Body of pancreas (tissue), 4 donors: ENCODE measurements around the gene SLC9A9. TPM values are rescaled to one million over a fixed set of nuclear protein-coding genes. Genes with fewer than 3 reads are reported as not detected.
"Not testable (repeated sequence)": the region's sequence is repeated elsewhere in the genome, so short reads cannot be mapped to it uniquely, and the experiment has no call there.

Experiments used
- ATAC-seq: fragments of 150-250 bp; one replicate; pipeline ENCODE4 v1.9.1; 2016
- DNase-seq, 4 donors: peaks; one replicate each; pipeline ENCODE4 v3.0.0-alpha.2; 2019
- H3K27ac ChIP-seq, 4 donors: fragments of 200-600 bp; sonication (generic); 1 replicate in 3 of 4; 2 replicates in 1 of 4; pipeline versions ENCODE4 v1.5.1 to v1.6.1; 2016 to 2019; ENCODE audit warnings: mild to moderate bottlenecking in 1 of 4, mixed read lengths in 1 of 4, moderate library complexity in 1 of 4
- H3K27me3 ChIP-seq, 2 donors: fragments of 200-600 bp; sonication (generic); one replicate each; pipeline ENCODE4 v1.6.0; 2016; ENCODE audit warnings: mild to moderate bottlenecking in 1 of 2
- H3K36me3 ChIP-seq, 2 donors: fragments of 200-600 bp; sonication (generic); replicated peaks in 1 of 2; 2 replicates each; pipeline ENCODE4 v1.5.1; 2016; ENCODE audit warnings: low read depth in 2 of 2; ENCODE audit not compliant: insufficient read depth in 1 of 2
- H3K4me1 ChIP-seq: fragments of 200-600 bp; sonication (generic); one replicate; pipeline ENCODE4 v1.6.0; 2016
- H3K4me3 ChIP-seq, 2 donors: fragments of 200-600 bp; sonication (generic); 1 replicate in 1 of 2; 2 replicates in 1 of 2; pipeline ENCODE4 v1.5.1; 2016 to 2019
- H3K9me3 ChIP-seq, 3 donors: fragments of 200-600 bp; sonication (generic); 1 replicate in 2 of 3; 2 replicates in 1 of 3; pipeline ENCODE4 v1.5.1; 2016
- POLR2A ChIP-seq, 3 donors: fragments of 450-650 bp; IDR thresholded peaks; one replicate each; pipeline ENCODE4 v1.6.1; 2016; ENCODE audit warnings: antibody characterized with exemption in 3 of 3, mild to moderate bottlenecking in 2 of 3
- WGBS, 2 donors: methylation state at CpG; one replicate each; pipeline ENCODE4 v1.1.5; 2017; 5-methylcytosine and 5-hydroxymethylcytosine counted together
- intact Hi-C: fragments of 100-400 bp; cut with DNase I; formaldehyde crosslinking; loops from one replicate; pipeline ENCODE4 v1.15.1; 2023
- total RNA-seq, 2 donors: library from RNA; depleted of rRNA; stranded (reverse); fragments of >200 nt; gene quantifications; one replicate each; pipeline ENCODE4 v1.1.0, GENCODE V29; 2016
- TF ChIP-seq, protein P1 (sequence below), 7 experiments: fragments of 450-650 bp in 4 of 7; fragments of 200-600 bp in 3 of 7; sonication (generic) in 3 of 7; IDR thresholded peaks; one replicate each; pipeline ENCODE4 v1.5.1; 2016 to 2019; ENCODE audit warnings: antibody characterized with exemption in 7 of 7

Gene SLC9A9
- total RNA-seq, 2 donors from 2014 or later: 1.6 to 2.3 TPM

- H3K27ac ChIP-seq: no peak overlapping the region
- TF ChIP-seq, protein P1, sequence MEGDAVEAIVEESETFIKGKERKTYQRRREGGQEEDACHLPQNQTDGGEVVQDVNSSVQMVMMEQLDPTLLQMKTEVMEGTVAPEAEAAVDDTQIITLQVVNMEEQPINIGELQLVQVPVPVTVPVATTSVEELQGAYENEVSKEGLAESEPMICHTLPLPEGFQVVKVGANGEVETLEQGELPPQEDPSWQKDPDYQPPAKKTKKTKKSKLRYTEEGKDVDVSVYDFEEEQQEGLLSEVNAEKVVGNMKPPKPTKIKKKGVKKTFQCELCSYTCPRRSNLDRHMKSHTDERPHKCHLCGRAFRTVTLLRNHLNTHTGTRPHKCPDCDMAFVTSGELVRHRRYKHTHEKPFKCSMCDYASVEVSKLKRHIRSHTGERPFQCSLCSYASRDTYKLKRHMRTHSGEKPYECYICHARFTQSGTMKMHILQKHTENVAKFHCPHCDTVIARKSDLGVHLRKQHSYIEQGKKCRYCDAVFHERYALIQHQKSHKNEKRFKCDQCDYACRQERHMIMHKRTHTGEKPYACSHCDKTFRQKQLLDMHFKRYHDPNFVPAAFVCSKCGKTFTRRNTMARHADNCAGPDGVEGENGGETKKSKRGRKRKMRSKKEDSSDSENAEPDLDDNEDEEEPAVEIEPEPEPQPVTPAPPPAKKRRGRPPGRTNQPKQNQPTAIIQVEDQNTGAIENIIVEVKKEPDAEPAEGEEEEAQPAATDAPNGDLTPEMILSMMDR (IDR thresholded peaks at IDR 0.05): no peak
- no peak for TF ChIP-seq POLR2A (IDR thresholded peaks at IDR 0.05)
- 58 to 93% methylated on average over 2 of the region's 2 CpGs for WGBS, 2 donors
- H3K4me3 ChIP-seq: no peak overlapping the region
- H3K9me3 ChIP-seq: no peaks in the 10 kb centered on the region
- H3K4me1 ChIP-seq: no peaks in the 10 kb centered on the region
- no peaks in the 10 kb centered on the region for H3K36me3 ChIP-seq
- no peaks in the 10 kb centered on the region for H3K27me3 ChIP-seq
- no peak for DNase-seq
- ATAC-seq: no peak
- intact Hi-C loops: no loop called here
Observed at GRCh38 chr3:143810953-143811265, 37.4 kb downstream of the SLC9A9 start.

GRCh38 chr3:143810166-143810952 lies 37.9 kb downstream of the SLC9A9 start:
- ATAC-seq: no peak
- H3K4me1 ChIP-seq: no peaks in the 10 kb centered on the region

DNA sequence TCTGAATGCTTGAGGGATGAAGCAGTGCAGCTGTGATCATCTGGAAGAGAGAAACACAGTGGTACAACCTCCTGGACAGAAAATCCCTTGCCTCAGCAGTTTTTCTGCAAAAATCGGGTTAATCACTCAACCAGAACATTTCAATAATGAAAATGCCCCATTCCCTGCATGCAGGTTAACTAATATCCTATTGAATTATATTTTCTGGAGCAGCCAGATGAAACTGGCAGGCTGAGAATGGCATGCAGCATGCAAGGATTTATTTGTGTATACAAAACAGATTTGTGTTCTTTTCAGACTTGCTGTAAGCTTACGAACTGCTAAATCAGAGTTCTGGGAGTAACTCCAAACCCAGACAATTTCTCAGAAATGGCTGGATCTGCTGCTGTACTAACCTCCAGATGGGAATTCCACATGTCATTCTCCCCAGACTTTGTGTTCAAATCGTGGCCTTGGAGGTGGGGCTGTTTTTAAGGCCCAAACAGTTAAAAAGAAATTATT lies 39.1 kb downstream of the SLC9A9 start:
- Histone ChIP-seq H3K36me3 (no peaks in the 10 kb centered on the region), H3K4me1 (no peaks in the 10 kb centered on the region), H3K27ac (no peak overlapping the region), H3K9me3 (no peaks in the 10 kb centered on the region), H3K4me3 (no peak overlapping the region), H3K27me3 (no peaks in the 10 kb centered on the region)
- ATAC-seq: no peak
- intact Hi-C loops: no loop called here
- TF ChIP-seq, protein P1 (IDR thresholded peaks at IDR 0.05): no peak
- TF ChIP-seq POLR2A (IDR thresholded peaks at IDR 0.05): no peak
- no peak for DNase-seq
- 37 to 41% methylated on average over 3 of the region's 3 CpGs for WGBS, 2 donors

More at GRCh38 chr3:143810166-143810952, 37.9 kb downstream of the SLC9A9 start:
- WGBS, 2 donors: 63 to 82% methylated on average over 2 of the region's 2 CpGs
- TF ChIP-seq, protein P1 (IDR thresholded peaks at IDR 0.05): no peak
- TF ChIP-seq POLR2A (IDR thresholded peaks at IDR 0.05): no peak
- Histone ChIP-seq H3K9me3 (no peaks in the 10 kb centered on the region), H3K27me3 (no peaks in the 10 kb centered on the region), H3K4me3 (no peak overlapping the region), H3K27ac (no peak overlapping the region), H3K36me3 (no peaks in the 10 kb centered on the region)
- no peak for DNase-seq
- intact Hi-C loops: no loop called here

GRCh38 chr3:143808030-143808429 lies 40.2 kb downstream of the SLC9A9 start:
- Histone ChIP-seq H3K4me3 (no peak overlapping the region), H3K9me3 (no peaks in the 10 kb centered on the region), H3K4me1 (no peaks in the 10 kb centered on the region), H3K36me3 (no peaks in the 10 kb centered on the region), H3K27me3 (no peaks in the 10 kb centered on the region), H3K27ac (no peak overlapping the region)
- WGBS, 2 donors: 42 to 48% methylated on average over 2 of the region's 2 CpGs
- DNase-seq (no peak), ATAC-seq (no peak)
- intact Hi-C loops: no loop called here
- TF ChIP-seq, protein P1 (IDR thresholded peaks at IDR 0.05): no peak
- no peak for TF ChIP-seq POLR2A (IDR thresholded peaks at IDR 0.05)

- Histone ChIP-seq H3K27ac (no peak overlapping the region), H3K4me1 (no peaks in the 10 kb centered on the region), H3K9me3 (no peaks in the 10 kb centered on the region), H3K36me3 (no peaks in the 10 kb centered on the region), H3K4me3 (no peak overlapping the region), H3K27me3 (no peaks in the 10 kb centered on the region)
- intact Hi-C loops: no loop called here
- WGBS, 2 donors: 50 to 57% methylated on average over 4 of the region's 4 CpGs
- TF ChIP-seq POLR2A (IDR thresholded peaks at IDR 0.05): no peak
- TF ChIP-seq, protein P1 (IDR thresholded peaks at IDR 0.05): no peak
- DNase-seq (no peak), ATAC-seq (no peak)
Observed at GRCh38 chr3:143806038-143806437, 42.2 kb downstream of the SLC9A9 start.

- H3K27ac ChIP-seq, H3K36me3 ChIP-seq, H3K9me3 ChIP-seq, H3K4me1 ChIP-seq, DNase-seq, H3K27me3 ChIP-seq, ATAC-seq, intact Hi-C loops, H3K4me3 ChIP-seq: not testable (repeated sequence)
- WGBS, 2 donors: 62 to 71% methylated on average over 7 of the region's 7 CpGs
Observed at GRCh38 chr3:143805476-143805875, 42.8 kb downstream of the SLC9A9 start.

DNA sequence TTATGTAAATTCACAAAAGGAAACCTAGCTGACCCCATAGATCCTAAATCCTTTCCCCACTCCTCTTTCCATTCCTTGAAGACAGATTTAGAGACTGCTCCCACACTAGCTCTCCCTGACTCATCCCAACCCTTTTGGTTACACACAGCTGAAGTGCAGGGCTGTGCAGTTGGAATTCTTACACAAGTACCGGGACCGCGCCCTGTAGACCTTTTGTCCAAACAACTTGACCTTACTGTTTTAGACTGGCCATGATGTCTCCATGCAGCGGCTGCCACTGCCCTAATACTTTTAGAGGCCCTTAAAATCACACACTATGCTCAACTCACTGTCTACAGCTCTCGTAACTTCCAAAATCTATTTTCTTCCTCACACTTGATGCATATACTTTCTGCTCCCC lies 47.2 kb downstream of the SLC9A9 start:
- H3K4me1 ChIP-seq, H3K27me3 ChIP-seq, H3K4me3 ChIP-seq, H3K36me3 ChIP-seq, H3K27ac ChIP-seq, H3K9me3 ChIP-seq, intact Hi-C loops, ATAC-seq: not testable (repeated sequence)
- peak in 1 of 4 donors; percentile 8 for DNase-seq
- 74 to 77% methylated on average over 5 of the region's 5 CpGs for WGBS, 2 donors
